Ovary (tissue), 3 donors: ENCODE measurements around the gene LMX1B.

Source experiments
- POLR2A ChIP-seq: fragments of 450-650 bp; IDR thresholded peaks from one replicate; pipeline ENCODE4 v1.6.1; 2017; ENCODE audit warnings: antibody characterized with exemption, mild to moderate bottlenecking, moderate library complexity
- TF ChIP-seq, protein P1 (sequence below), 3 donors: fragments of 450-650 bp in 2 of 3; fragments of 200-600 bp in 1 of 3; IDR thresholded peaks; one replicate each; pipeline versions ENCODE4 v1.5.1 to v1.8.0; 2016 to 2022; ENCODE audit warnings: antibody characterized with exemption in 3 of 3, mild to moderate bottlenecking in 1 of 3
- donor health status: DM: no; HTN: no; CAD: no.

DNA sequence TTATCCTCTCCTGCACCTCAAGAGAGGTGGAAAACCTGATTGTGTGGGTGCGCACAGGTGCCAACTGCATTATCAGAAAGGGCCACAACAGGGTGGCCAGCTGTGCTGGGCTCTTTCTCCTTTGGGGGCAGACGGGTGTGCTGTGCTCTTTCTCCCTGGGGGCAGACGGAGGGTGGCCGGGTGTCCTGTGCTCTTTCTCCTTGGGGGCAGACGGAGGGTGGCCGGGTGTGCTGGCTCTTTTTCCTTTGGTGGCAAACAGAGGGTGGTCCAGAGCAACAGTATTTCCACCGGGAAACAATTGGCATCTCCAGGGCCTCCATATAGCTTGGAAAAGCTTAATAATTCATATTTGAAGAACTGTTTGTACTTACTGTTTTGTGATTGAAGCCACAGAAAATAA is 6.8 kb downstream of the LMX1B start:
- TF ChIP-seq, protein P1, sequence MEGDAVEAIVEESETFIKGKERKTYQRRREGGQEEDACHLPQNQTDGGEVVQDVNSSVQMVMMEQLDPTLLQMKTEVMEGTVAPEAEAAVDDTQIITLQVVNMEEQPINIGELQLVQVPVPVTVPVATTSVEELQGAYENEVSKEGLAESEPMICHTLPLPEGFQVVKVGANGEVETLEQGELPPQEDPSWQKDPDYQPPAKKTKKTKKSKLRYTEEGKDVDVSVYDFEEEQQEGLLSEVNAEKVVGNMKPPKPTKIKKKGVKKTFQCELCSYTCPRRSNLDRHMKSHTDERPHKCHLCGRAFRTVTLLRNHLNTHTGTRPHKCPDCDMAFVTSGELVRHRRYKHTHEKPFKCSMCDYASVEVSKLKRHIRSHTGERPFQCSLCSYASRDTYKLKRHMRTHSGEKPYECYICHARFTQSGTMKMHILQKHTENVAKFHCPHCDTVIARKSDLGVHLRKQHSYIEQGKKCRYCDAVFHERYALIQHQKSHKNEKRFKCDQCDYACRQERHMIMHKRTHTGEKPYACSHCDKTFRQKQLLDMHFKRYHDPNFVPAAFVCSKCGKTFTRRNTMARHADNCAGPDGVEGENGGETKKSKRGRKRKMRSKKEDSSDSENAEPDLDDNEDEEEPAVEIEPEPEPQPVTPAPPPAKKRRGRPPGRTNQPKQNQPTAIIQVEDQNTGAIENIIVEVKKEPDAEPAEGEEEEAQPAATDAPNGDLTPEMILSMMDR (IDR thresholded peaks at IDR 0.05) = no peak
- no peak for TF ChIP-seq POLR2A
